OCI-LY7 (cell line): ENCODE measurements around the gene BBLN. TPM values are rescaled to one million over a fixed set of nuclear protein-coding genes. Genes with fewer than 3 reads are reported as not detected.

Experiments used
- BruUV-seq: library from RNA; stranded (reverse); fragments of 400-500 nt; replicated peaks from 2 replicates; lab custom pipeline; 2021; lab: Mats Ljungman, UMichigan
- CTCF ChIA-PET: fragments of 300-600 bp; sonication (Branson Sonifier 250); formaldehyde crosslinking; loops from one replicate; lab custom pipeline; 2022; ENCODE audit warnings: antibody characterized with exemption; ENCODE audit not compliant: unreplicated experiment; lab: Charles Lee
- POLR2A ChIA-PET: fragments of 300-600 bp; sonication (Branson Sonifier 250); formaldehyde crosslinking; loops from one replicate; lab custom pipeline; 2022; ENCODE audit warnings: antibody characterized with exemption; lab: Charles Lee
- DNase-seq: peaks from one replicate; pipeline ENCODE4 v3.0.0-alpha.2; 2015; ENCODE audit warnings: low spot score
- H2AFZ ChIP-seq: fragments of 200-600 bp; sonication (generic), shearing (Covaris generic); 2 replicates; pipeline ENCODE4 v1.6.1; 2014; ENCODE audit warnings: mild to moderate bottlenecking, antibody characterized with exemption, low read length, moderate library complexity
- H3K27ac ChIP-seq: fragments of 200-600 bp; sonication (generic); 2 replicates; pipeline ENCODE4 v1.5.1; 2014; ENCODE audit warnings: mixed run types, low read depth, mild to moderate bottlenecking, moderate library complexity, low read length, inconsistent platforms; ENCODE audit not compliant: poor library complexity, severe bottlenecking
- H3K36me3 ChIP-seq: fragments of 200-600 bp; sonication (generic); 2 replicates; pipeline ENCODE4 v1.6.1; 2014; ENCODE audit warnings: mild to moderate bottlenecking, antibody characterized with exemption, low read length, moderate library complexity, mixed read lengths; ENCODE audit not compliant: insufficient read depth
- H3K4me1 ChIP-seq: fragments of 200-600 bp; sonication (generic); 2 replicates; pipeline ENCODE4 v1.5.1; 2014; ENCODE audit warnings: mild to moderate bottlenecking, low read length; ENCODE audit not compliant: insufficient read depth, poor library complexity, severe bottlenecking
- H3K4me2 ChIP-seq: fragments of 200-600 bp; sonication (generic); 2 replicates; pipeline ENCODE4 v1.6.1; 2014; ENCODE audit warnings: mild to moderate bottlenecking, low read length
- H3K4me3 ChIP-seq: fragments of 200-600 bp; sonication (generic); 2 replicates; pipeline ENCODE4 v1.5.1; 2014; ENCODE audit warnings: mild to moderate bottlenecking, low read depth, low read length; ENCODE audit not compliant: poor library complexity, severe bottlenecking
- H3K79me2 ChIP-seq: fragments of 200-600 bp; sonication (generic); 2 replicates; pipeline ENCODE4 v1.6.1; 2016; ENCODE audit warnings: low read depth, mild to moderate bottlenecking, low read length, moderate library complexity, mixed read lengths; ENCODE audit not compliant: insufficient read depth
- H3K9me2 ChIP-seq: fragments of 200-600 bp; sonication (generic); 2 replicates; pipeline ENCODE4 v1.6.1; 2016; ENCODE audit warnings: mild to moderate bottlenecking, low read length, mixed read lengths; ENCODE audit not compliant: insufficient read depth
- H3K9me3 ChIP-seq: fragments of 200-600 bp; sonication (generic); 2 replicates; pipeline ENCODE4 v1.6.1; 2014; ENCODE audit warnings: mild to moderate bottlenecking, mixed run types, low read length, mixed read lengths
- H4K20me1 ChIP-seq: fragments of 200-600 bp; sonication (generic); 2 replicates; pipeline ENCODE4 v1.6.1; 2014; ENCODE audit warnings: mild to moderate bottlenecking, antibody characterized with exemption, low read length, moderate library complexity, mixed read lengths; ENCODE audit not compliant: insufficient read depth
- EZH2phosphoT487 ChIP-seq: fragments of 200-600 bp; sonication (generic); IDR thresholded peaks from 2 replicates; pipeline ENCODE4 v1.6.1; 2018; ENCODE audit warnings: low read depth, borderline replicate concordance, mild to moderate bottlenecking, mixed run types, antibody characterized with exemption, low read length, moderate library complexity, mixed read lengths
- intact Hi-C: fragments of 100-400 bp; cut with micrococcal nuclease; formaldehyde crosslinking; loops from one replicate; pipeline ENCODE4 v1.10.0; 2022; ENCODE audit not compliant: unreplicated experiment
- total RNA-seq, 2 experiments: library from RNA; depleted of rRNA in 1 of 2; stranded (reverse); fragments of >200 nt in 1 of 2; shearing (Covaris generic) in 1 of 2; gene quantifications; 2 replicates each; pipeline ENCODE4 v1.2.3, GENCODE V29; 2014 to 2022
- TF ChIP-seq, protein P1 (sequence below): fragments of 200-600 bp; sonication (generic); conservative IDR thresholded peaks from 2 replicates; pipeline ENCODE4 v1.5.1; 2014; ENCODE audit warnings: mild to moderate bottlenecking, antibody characterized with exemption, low read length, moderate library complexity, mixed read lengths

Gene BBLN
- total RNA-seq, 2 experiments from 2014 or later = 66.9 to 104 TPM

DNA sequence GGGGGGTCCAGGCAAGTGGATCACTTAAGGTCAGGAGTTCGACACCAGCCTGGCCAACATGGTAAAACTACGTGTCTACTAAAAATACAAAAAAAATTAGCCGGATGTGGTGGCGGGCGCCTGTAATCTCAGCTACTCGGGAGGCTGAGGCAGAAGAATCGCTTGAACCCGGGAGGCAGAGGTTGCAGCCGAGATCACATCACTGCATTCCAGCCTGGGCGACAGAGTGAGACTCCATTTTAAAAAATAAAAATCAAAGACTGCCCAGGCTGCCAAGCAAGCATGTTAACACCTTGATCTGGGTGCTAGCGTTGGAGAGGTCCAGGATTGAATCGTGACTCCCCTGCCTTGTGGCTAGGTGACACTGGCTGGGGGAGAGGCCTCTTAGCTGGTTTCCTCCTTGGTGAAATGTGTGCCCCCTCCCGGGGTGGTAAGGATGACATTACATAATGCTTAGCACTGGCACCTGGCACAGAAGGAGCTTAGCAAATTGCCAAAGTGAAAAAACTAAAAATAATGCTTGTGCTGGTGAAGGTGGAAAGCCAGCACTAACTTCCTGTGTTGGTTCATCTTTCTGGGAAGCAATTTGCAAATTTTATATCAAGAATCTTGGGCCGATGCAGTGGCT lies 33.5 kb downstream of the BBLN start:
- Histone ChIP-seq H3K27ac (no peak overlapping the region), H3K9me3 (no peaks in the 10 kb centered on the region), H3K9me2 (no peaks in the 10 kb centered on the region), H2AFZ (no peak overlapping the region), H3K4me3 (no peak overlapping the region), H3K79me2 (no peaks in the 10 kb centered on the region), H3K36me3 (peaks cover 8% of the 10 kb centered on the region), H3K4me2 (no peak overlapping the region), H3K4me1 (peaks cover 16% of the 10 kb centered on the region), H4K20me1 (no peaks in the 10 kb centered on the region)
- ChIA-PET POLR2A (no interaction called here), CTCF (interaction anchor here (0.6 kb wide), 1 partner anchor 134 kb away, joined by 4 read pairs; no protein-coding TSS in a partner anchor)
- TF ChIP-seq, protein P1, sequence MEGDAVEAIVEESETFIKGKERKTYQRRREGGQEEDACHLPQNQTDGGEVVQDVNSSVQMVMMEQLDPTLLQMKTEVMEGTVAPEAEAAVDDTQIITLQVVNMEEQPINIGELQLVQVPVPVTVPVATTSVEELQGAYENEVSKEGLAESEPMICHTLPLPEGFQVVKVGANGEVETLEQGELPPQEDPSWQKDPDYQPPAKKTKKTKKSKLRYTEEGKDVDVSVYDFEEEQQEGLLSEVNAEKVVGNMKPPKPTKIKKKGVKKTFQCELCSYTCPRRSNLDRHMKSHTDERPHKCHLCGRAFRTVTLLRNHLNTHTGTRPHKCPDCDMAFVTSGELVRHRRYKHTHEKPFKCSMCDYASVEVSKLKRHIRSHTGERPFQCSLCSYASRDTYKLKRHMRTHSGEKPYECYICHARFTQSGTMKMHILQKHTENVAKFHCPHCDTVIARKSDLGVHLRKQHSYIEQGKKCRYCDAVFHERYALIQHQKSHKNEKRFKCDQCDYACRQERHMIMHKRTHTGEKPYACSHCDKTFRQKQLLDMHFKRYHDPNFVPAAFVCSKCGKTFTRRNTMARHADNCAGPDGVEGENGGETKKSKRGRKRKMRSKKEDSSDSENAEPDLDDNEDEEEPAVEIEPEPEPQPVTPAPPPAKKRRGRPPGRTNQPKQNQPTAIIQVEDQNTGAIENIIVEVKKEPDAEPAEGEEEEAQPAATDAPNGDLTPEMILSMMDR = no peak
- TF ChIP-seq EZH2phosphoT487 = no peak
- DNase-seq = no peak
- intact Hi-C loops = loop anchor here (5.0 kb wide), 1 partner anchor 66 kb away; the partner anchor contains the start of gene PTGES2
- BruUV-seq = no TSS peak

DNA sequence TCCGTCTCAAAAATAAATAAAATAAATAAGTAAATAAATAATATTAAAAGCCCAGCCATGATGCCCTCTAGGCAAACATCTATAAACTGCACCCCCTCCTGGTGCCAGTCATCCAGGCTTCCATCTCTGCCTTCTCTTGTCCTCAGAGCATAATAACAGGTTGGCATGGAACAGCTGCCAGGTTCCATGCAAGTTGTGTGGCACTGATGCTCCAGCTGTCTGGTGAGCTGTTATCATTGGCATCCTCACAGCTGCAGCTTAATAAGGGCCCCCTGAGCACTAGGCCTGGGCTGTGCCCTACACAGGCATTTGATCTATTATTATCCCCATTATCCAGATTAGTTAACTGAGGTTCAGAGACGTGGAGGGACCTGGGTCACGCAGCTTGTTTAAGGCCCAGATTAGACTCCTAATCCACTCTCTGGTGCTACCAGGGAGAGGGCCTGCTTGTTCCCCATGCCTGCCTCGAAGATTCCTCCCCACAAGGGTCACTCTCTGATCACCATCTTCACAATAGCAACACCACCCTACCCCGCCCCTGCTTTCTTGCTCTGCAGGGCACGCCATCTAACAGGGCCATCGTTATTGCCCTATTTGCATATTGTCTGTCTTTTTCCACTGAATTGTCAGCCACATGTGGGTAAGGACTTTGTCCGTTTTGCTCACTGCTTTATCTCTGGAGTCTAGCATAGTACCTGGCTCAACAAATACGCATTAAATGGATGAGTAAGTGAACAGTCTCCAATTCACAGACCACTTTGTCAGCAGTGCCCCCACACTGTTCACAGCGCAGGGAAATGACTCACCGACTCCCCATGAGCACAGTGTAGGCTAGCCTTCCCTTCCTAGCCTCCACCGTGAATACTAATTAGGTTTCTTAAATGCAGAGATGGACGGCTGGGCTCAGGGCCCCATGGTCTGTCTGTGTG lies 41.6 kb downstream of the BBLN start:
- CTCF ChIA-PET = no interaction called here
- intact Hi-C loops = loop anchor here (5.0 kb wide), 1 partner anchor 141 kb away; the partner anchor contains the start of gene SLC27A4

More for the DNA sequence above, 41.6 kb downstream of the BBLN start:
- Histone ChIP-seq H3K36me3 (no peaks in the 10 kb centered on the region), H3K4me3 (no peak overlapping the region), H3K9me3 (no peaks in the 10 kb centered on the region), H3K79me2 (no peaks in the 10 kb centered on the region), H2AFZ (no peak overlapping the region), H3K4me1 (peaks cover 14% of the 10 kb centered on the region), H4K20me1 (no peaks in the 10 kb centered on the region), H3K4me2 (no peak overlapping the region), H3K9me2 (no peaks in the 10 kb centered on the region), H3K27ac (no peak overlapping the region)
- POLR2A ChIA-PET = interaction anchor here (0.5 to 0.6 kb wide), 2 partner anchors 43 to 170 kb away, joined by 3 read pairs; partner anchors contain the start of gene URM1
- TF ChIP-seq EZH2phosphoT487 = no peak
- TF ChIP-seq, protein P1 = no peak
- no peak for DNase-seq
- no TSS peak for BruUV-seq
